ENCODE measurements around the gene XDH. TPM values are rescaled to one million over a fixed set of nuclear protein-coding genes. Genes with fewer than 3 reads are reported as not detected.

Gene XDH
- total and polyA plus RNA-seq, 9 of the 15 experiments (the other 6 are each of a cell fraction or from before 2014, with no cell fraction given), result 0.04 to 0.06 TPM; not detected in 7

GRCh38 chr2:31413862-31414550 lies 536 bp downstream of the XDH start:
- FAIRE-seq (no peak), DNase-seq (ENCODE audit: extremely low read depth in 1 of 4, low spot score in 3 of 4) (peak in 1 of 4 experiments; percentile 2), ATAC-seq (peak; percentile 56; the same call in 1 of the 3 replicates)
- in situ Hi-C loops (cut with MboI) (no loop called here), intact Hi-C loops (cut with micrococcal nuclease) (loop anchor here (10.0 kb wide), 1 partner anchor 311 kb away; no protein-coding TSS in a partner anchor)
- no TSS peak for BruUV-seq (replicated peaks)
- Histone ChIP-seq H3K27ac (ENCODE audit: extremely low read depth, low read depth, low read length) (no peak overlapping the region), H3K4me2 (ENCODE audit: insufficient read depth, low read length) (no peak overlapping the region), H2AFZ (ENCODE audit: low read depth, low read length) (no peak overlapping the region), H3K9me1 (ENCODE audit: control insufficient read depth, insufficient read depth, low read length) (no peaks in the 10 kb centered on the region), H3K4me3 (no peak overlapping the region), H3K4me1 (replicated peaks in 1 of 2; ENCODE audit: control insufficient read depth in 2 of 2, insufficient read depth in 2 of 2, low read length in 2 of 2) (no peaks in the 10 kb centered on the region), H3K27me3 (ENCODE audit: control insufficient read depth in 2 of 2, insufficient read depth in 2 of 2, low read length in 2 of 2) (no peaks in the 10 kb centered on the region), H3K79me2 (ENCODE audit: control insufficient read depth, insufficient read depth, low read length) (no peaks in the 10 kb centered on the region), H4K20me1 (replicated peaks; ENCODE audit: control insufficient read depth, insufficient read depth, low read length) (no peaks in the 10 kb centered on the region), H3K9ac (ENCODE audit: insufficient read depth in 1 of 2, low read depth in 2 of 2, low read length in 2 of 2) (no peak overlapping the region), H3K36me3 (ENCODE audit: control insufficient read depth, insufficient read depth, low read length) (no peaks in the 10 kb centered on the region), H3K9me3 (replicated peaks; ENCODE audit: control insufficient read depth, insufficient read depth, low read depth, low read length) (no peaks in the 10 kb centered on the region)
- 0% methylated on average over 5 of the region's 5 CpGs for WGBS (ENCODE audit: insufficient coverage, low coverage, missing lambda C conversion rate)
- no peak for TF ChIP-seq ZNF778 (CRISPR knock-in tag; IDR thresholded peaks at IDR 0.05)
- no peak for TF ChIP-seq HNRNPL (IDR thresholded peaks at IDR 0.05; ENCODE audit: low read depth, low read length)
- no peak for TF ChIP-seq XRCC4 (IDR thresholded peaks at IDR 0.05; ENCODE audit: extremely low read depth, insufficient read depth, insufficient read length)
- no peak for TF ChIP-seq IFI16 (CRISPR knock-in tag; IDR thresholded peaks at IDR 0.05)
- no peak for TF ChIP-seq ZNF511 (CRISPR knock-in tag; IDR thresholded peaks at IDR 0.05)
- TF ChIP-seq ZBTB33 (CRISPR knock-in tag; IDR thresholded peaks at IDR 0.05), result no peak
- no peak for TF ChIP-seq CHCHD3 (CRISPR knock-in tag; IDR thresholded peaks at IDR 0.05)
- peak; percentile 11; the same call in 1 of the 2 replicates for TF ChIP-seq EGR1 (conservative IDR thresholded peaks at IDR 0.05)
- peak in 1 of 3 experiments; percentile 31; a peak in 2 of 6 replicates for TF ChIP-seq CTCF (IDR thresholded peaks at IDR 0.05 in 2 of 3, conservative IDR thresholded peaks at IDR 0.05 in 1 of 3; ENCODE audit: insufficient read depth in 2 of 3, low read depth in 1 of 3, low read length in 3 of 3)
- no peak for TF ChIP-seq PTTG1 (tag; IDR thresholded peaks at IDR 0.05; ENCODE audit: low read depth)
- TF ChIP-seq VEZF1 (CRISPR knock-in tag; IDR thresholded peaks at IDR 0.05), result 0 out of 2 replicates have a peak, but pooled peaks have one; percentile 13
- no peak for TF ChIP-seq HDAC6 (IDR thresholded peaks at IDR 0.05; ENCODE audit: low read depth, low read length)
- no peak for TF ChIP-seq ZNF324 (CRISPR knock-in tag; IDR thresholded peaks at IDR 0.05)
- no peak for TF ChIP-seq FOXA3 (CRISPR knock-in tag; conservative IDR thresholded peaks at IDR 0.05 in 1 of 2, IDR thresholded peaks at IDR 0.05 in 1 of 2)
- ChIA-PET CTCF (ENCODE audit: low intra/inter-chr PET ratio) (interaction anchor here (0.7 kb wide), 1 partner anchor 1959 kb away, joined by 3 read pairs; no protein-coding TSS in a partner anchor), POLR2A (no interaction called here)

All from K562 (cell line).